ENCODE results near the gene SMOC2. TPM values are rescaled to one million over a fixed set of nuclear protein-coding genes. Genes with fewer than 3 reads are reported as not detected.

SMOC2 gene
- total RNA-seq, 4 donors from 2014 or later = 45.8 to 382 (median 160) TPM

- no peaks in the 10 kb centered on the region for H3K36me3 ChIP-seq
- peaks cover 9% of the 10 kb centered on the region for H3K27me3 ChIP-seq
- peaks cover 0 to 32% (median 9%) of the 10 kb centered on the region in 3 donors for H3K4me1 ChIP-seq
- ATAC-seq = no peak
- TF ChIP-seq POLR2AphosphoS5 (IDR thresholded peaks at IDR 0.05) (no peak), POLR2A (IDR thresholded peaks at IDR 0.05) (no peak), CTCF (IDR thresholded peaks at IDR 0.05) (no peak), EP300 (IDR thresholded peaks at IDR 0.05) (no peak)
- no peak overlapping the region for H3K27ac ChIP-seq
- H3K4me3 ChIP-seq = no peak overlapping the region
- 89 to 91% methylated on average over 11 to 12 of the region's 13 CpGs for WGBS, 2 donors (ENCODE audit: low coverage in 1 of 2)
- no peaks in the 10 kb centered on the region for H3K9me3 ChIP-seq
Observed at GRCh38 chr6:168420706-168421105, 20.3 kb upstream of the SMOC2 start.

- no peak for ATAC-seq
- Histone ChIP-seq H3K4me1 (no peaks in the 10 kb centered on the region), H3K36me3 (no peaks in the 10 kb centered on the region), H3K9me3 (no peaks in the 10 kb centered on the region), H3K4me3 (no peak overlapping the region), H3K27ac (no peak overlapping the region), H3K27me3 (peaks cover 7% of the 10 kb centered on the region)
- TF ChIP-seq POLR2A (IDR thresholded peaks at IDR 0.05) (no peak), EP300 (IDR thresholded peaks at IDR 0.05) (no peak), POLR2AphosphoS5 (IDR thresholded peaks at IDR 0.05) (no peak), CTCF (IDR thresholded peaks at IDR 0.05) (no peak)
- WGBS, 2 donors (ENCODE audit: low coverage in 1 of 2) = 81 to 86% methylated on average over 5 to 7 of the region's 8 CpGs
Observed at GRCh38 chr6:168427184-168427583, 13.8 kb upstream of the SMOC2 start.

GRCh38 chr6:168428052-168428826 lies 12.7 kb upstream of the SMOC2 start:
- peaks cover 7% of the 10 kb centered on the region for H3K27me3 ChIP-seq
- H3K36me3 ChIP-seq = no peaks in the 10 kb centered on the region
- no peak for ATAC-seq
- H3K4me3 ChIP-seq = no peak overlapping the region
- H3K9me3 ChIP-seq = no peaks in the 10 kb centered on the region
- H3K27ac ChIP-seq = no peak overlapping the region
- 70 to 82% methylated on average over 4 to 10 of the region's 14 CpGs for WGBS, 2 donors (ENCODE audit: low coverage in 1 of 2)
- no peak for TF ChIP-seq POLR2AphosphoS5 (IDR thresholded peaks at IDR 0.05)
- no peak for TF ChIP-seq POLR2A (IDR thresholded peaks at IDR 0.05)
- TF ChIP-seq EP300 (IDR thresholded peaks at IDR 0.05) = no peak
- TF ChIP-seq CTCF (IDR thresholded peaks at IDR 0.05) = no peak
- H3K4me1 ChIP-seq = no peaks in the 10 kb centered on the region

GRCh38 chr6:168428863-168429262 lies 12.1 kb upstream of the SMOC2 start:
- Histone ChIP-seq H3K36me3 (no peaks in the 10 kb centered on the region), H3K4me3 (no peak overlapping the region), H3K27ac (no peak overlapping the region), H3K27me3 (peaks cover 7% of the 10 kb centered on the region), H3K9me3 (no peaks in the 10 kb centered on the region), H3K4me1 (no peaks in the 10 kb centered on the region)
- no peak for TF ChIP-seq POLR2A (IDR thresholded peaks at IDR 0.05)
- no peak for TF ChIP-seq CTCF (IDR thresholded peaks at IDR 0.05)
- TF ChIP-seq POLR2AphosphoS5 (IDR thresholded peaks at IDR 0.05) = no peak
- no peak for TF ChIP-seq EP300 (IDR thresholded peaks at IDR 0.05)
- 84 to 100% methylated on average over 1 of the region's 1 CpG for WGBS, 2 donors (ENCODE audit: low coverage in 1 of 2)
- ATAC-seq = no peak

DNA sequence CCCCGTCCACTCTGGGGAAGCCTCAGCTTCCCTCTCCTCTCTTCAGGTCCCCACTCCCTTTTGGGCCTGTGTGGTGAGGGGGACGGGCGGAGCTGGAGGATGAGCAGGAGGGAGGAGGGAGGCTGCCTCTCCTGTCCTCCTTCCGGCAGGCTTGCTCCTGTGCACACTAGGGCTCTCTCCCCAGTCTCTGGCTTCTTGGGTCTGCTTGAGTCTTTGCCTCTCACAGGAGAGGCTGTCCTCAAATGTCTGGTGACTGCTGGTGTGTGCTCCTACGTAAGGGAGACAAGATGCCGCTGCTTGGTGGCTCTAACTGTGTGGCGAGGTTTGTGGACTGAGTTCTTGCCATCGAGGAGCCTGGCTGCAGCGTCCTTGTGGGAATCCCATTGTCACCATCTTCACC lies 8.8 kb upstream of the SMOC2 start:
- TF ChIP-seq POLR2A (IDR thresholded peaks at IDR 0.05) = no peak
- TF ChIP-seq EP300 (IDR thresholded peaks at IDR 0.05) = no peak
- TF ChIP-seq CTCF (IDR thresholded peaks at IDR 0.05) = no peak
- TF ChIP-seq POLR2AphosphoS5 (IDR thresholded peaks at IDR 0.05) = no peak
- no peak for ATAC-seq
- Histone ChIP-seq H3K27ac (no peak overlapping the region), H3K4me3 (no peak overlapping the region), H3K9me3 (no peaks in the 10 kb centered on the region), H3K36me3 (no peaks in the 10 kb centered on the region), H3K27me3 (peaks cover 7% of the 10 kb centered on the region), H3K4me1 (no peaks in the 10 kb centered on the region)
- WGBS, 2 donors (ENCODE audit: low coverage in 1 of 2) = 74% methylated on average over 5 of the region's 9 CpGs; no CpG with 5 or more reads in 1 of the 2 donors
